HG02678 (cell line): ENCODE results near the gene TRIM59.
A peak's percentile ranks its signal among the peaks of the same experiment; 100 is the strongest.

ENCODE experiments used
- ATAC-seq: cut with Tn5 transposase; IDR thresholded peaks from one replicate; pipeline ENCODE4 v1.9.1; 2021; ENCODE audit warnings: mild to moderate bottlenecking, moderate library complexity; ENCODE audit not compliant: unreplicated experiment

TRIM59 gene, protein sequence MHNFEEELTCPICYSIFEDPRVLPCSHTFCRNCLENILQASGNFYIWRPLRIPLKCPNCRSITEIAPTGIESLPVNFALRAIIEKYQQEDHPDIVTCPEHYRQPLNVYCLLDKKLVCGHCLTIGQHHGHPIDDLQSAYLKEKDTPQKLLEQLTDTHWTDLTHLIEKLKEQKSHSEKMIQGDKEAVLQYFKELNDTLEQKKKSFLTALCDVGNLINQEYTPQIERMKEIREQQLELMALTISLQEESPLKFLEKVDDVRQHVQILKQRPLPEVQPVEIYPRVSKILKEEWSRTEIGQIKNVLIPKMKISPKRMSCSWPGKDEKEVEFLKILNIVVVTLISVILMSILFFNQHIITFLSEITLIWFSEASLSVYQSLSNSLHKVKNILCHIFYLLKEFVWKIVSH

DNA sequence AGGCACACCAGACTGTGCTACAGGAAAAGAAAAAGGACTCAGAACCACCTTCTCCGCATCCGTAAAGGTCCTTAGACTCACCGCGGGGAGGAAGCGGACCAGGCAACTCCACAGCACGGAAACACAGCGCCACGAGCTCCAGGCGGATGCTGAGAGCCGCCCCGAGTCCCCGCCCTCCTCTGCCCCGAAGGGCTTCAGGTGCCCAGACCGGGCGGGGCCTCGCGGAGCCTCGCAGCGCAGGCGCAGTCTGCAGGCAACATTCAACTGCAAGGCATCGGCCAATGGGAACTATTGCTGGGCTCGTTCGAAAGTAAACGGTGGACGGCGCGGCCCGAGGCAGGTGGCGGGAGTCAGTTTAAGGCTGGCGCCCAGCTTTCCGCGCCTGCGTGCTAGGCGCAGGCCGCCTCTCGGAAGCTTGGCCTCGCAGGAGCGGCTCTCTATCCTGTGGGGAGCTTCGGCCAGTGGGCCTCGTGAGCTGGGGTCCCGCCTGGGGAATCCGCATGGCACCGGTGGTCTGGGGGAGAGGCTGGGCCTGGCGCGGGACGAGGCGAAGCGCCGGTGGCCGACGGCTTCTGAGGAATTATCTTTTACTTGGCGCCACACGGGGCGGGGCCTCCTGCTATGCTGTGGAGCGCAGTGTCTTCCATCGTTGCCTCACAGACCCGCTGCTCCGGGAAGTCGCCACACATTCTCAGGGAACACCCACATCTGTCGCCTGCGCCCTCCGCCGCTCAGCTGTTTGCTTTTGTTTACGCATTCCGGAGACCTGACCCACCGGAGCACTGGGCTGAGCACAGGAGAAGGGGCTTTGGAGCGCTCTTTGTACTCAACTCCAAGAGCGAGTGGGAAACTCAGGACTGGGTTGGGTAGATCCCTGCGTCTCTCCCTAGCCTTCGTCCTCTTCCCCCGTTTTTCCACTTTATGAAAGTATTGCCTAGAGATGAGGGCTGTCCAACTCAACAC lies at the start of gene TRIM59:
Gene TRIM59, minus strand, starts transcription at position 151 of the 963 bp plus-strand sequence. CDS start 10,603 bp downstream, outside the sequence.
- peak; percentile 96 for ATAC-seq

DNA sequence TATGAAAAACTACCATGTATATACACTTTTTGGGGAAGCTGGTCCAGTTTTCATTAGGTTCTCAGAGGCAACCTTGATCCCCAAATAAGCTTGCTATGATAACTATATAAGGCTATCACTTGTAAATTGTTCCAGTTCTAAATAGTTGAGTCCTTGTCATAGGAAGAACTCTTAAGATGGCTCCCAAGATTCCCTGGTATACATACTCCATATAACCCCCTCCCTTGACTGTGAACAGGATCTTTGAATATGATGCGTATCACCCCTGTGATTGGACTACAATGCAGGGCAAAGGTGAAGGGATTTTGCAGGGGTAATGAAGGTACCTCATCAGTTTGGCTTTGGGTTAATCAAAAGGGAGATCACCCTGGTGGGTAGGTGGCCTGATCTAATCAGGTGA lies 48.6 kb upstream of the TRIM59 start:
- no peak for ATAC-seq

DNA sequence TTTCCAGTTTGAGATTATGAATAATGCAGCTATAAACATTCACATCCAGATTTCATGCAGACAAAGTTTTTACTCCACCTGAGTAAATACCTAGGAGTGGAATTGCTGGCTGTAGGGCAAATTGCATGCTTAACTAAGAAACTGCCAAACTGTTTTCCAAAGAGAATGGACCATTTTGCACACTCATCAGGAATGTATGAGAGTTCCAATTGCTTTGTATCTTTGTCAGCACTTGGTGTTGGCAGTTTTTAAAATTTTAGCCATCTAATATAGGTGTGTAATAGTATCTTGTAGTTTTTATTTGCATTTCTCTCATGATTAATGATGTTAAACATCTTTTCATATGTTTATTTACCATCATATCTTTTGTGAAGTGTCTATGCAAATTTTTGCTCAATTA lies 40.6 kb upstream of the TRIM59 start:
- ATAC-seq: no peak

DNA sequence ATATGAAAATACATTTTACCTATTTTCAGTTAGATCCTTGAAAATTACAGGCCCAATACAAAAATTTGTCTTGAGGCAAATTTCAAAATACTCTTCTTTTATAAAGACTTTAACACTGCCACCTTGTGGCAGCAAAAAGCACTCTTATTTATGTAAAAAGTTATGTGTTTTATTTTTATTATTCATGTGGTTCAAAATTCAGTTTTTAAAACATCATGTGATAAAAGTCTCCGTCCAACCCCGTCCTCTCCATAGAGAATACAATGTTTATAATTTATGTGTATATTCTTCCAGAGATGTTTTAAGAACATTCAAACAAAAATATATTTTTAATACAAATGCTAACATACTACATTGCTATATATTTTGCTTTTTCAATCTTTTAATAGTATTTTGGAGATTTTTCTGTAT lies 36.9 kb upstream of the TRIM59 start:
- no peak for ATAC-seq

DNA sequence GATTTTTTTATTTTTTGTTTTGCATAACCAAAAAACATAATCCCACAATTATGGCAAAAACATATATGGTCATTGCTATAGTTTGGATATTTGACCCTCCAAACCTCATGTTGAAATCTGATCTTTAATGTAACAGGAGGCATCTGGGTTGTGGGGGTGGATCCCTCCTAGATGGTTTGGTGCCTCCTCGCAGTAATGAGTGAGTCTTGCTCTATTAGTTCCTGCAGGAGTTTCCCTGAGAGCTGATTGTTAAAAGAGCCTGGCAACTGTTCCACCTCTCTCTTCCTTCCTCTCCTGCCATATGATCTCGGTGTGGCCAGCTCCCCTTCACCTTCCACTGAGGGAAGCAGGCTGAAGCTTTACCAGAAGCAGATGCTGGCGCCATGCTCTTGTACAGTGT lies 33.2 kb upstream of the TRIM59 start:
- ATAC-seq: no peak

DNA sequence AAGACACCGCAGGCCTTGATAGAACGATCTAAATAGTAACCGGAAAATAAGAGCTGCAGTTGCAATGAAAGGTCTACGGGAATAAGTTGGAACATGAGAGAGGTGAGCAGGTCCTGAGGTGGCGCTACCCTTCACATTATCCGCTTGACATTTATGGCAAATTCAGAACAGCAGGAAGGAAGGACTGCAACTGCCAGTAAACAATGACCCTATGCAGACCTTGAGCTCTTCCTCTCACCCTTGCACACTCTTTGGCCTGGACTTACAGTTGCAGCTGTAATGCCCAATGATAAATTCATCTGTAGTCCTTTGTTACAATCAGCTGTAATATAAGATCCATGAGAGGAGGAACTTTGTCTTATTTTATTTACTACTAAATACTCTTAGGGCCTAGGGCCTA lies 32.3 kb upstream of the TRIM59 start:
- ATAC-seq: no peak

DNA sequence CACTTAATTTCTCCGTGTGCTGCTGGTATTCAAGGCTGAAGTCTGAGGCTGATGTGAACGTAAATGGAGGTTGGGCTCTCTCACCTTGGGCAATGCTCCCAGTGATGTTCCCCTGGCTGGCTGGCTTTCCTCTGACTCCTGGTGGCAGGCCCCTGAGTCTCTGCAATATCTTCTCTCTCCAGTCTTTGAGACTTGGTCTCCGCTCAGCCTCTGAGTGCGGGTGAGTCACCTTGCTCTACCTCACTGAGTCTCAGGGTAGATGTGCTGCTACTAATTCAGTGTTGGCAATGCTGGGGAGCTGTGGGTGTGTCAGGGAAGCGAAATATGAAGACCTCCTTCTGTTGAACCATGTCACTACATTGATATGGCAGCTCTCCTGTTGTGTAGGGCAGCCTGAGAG lies 31.3 kb upstream of the TRIM59 start:
- ATAC-seq: no peak

DNA sequence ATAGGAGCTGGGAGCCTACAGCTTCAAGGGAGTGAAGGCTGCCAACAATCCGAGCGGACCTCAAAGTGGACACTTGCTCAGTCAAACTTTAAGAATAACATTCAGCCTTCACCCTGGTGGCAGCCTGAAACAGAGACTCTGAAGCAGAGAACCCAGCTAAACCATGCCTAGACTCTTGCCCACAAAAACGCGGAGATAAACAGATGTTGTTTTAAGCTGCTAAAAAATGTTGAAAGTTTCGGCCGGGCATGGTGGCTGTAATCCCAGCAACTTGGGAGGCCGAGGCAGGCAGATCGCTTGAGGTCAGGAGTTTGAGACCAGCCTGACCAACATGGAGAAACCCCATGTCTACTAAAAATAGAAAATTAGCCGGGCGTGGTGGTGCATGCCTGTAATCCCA lies 29.8 kb upstream of the TRIM59 start:
- ATAC-seq: no peak

DNA sequence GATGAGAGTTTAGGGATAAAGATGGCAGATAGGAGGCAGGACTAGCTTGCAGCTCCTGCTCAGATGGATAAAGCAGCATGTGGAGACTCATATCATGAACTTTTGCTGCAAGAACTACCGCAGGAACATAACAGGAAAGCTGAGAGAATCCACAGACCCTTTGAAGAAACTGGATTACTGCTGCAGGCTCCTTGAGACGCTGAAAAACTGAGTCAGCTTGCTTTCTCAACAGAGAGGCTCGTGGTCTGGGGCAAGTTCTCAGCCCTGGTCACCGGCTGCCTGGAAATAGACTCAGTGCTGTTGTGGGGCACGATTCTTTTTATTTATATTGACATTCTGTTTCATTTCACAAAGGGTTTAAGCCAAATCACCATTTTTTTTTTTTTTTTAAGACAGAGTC lies 28.8 kb upstream of the TRIM59 start:
- no peak for ATAC-seq

DNA sequence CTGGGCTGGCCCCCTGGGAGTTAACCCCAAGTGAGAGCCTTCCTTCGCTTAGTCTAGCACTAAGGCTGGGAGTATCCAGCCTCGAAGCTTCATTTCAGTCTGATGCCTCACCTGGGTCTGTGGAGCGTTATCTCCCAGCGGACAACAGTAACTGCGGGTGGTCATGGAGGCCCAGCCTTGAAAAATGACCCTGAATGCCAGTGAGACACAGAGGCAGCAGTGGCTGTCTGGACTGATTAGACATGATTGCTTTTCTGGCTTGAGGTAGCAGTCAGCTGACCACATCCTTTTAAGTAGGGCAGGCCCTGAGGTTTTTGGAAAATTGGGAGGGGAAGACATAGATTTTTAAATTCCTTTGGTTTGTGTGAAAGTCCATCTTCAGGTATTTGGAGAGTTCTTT lies 28.2 kb upstream of the TRIM59 start:
- ATAC-seq: no peak

DNA sequence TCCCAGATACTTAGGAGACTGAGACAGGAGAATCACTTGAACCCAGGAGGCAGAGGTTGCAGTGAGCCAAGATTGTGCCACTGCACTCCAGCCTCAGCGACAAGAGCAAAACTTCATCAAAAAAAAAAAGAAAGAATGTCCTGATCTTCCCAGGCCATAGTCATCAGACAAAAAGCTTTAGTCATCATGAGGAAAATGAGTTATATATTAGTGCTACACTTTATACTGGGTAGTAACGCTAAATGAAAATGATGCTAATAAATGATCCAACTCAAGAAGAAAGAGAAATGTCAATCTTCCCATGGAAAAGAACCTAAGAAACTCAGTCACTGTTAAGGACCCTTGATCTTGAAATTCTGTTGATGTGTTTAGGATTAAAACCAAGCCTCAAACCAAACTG lies 26.3 kb upstream of the TRIM59 start:
- ATAC-seq: no peak

DNA sequence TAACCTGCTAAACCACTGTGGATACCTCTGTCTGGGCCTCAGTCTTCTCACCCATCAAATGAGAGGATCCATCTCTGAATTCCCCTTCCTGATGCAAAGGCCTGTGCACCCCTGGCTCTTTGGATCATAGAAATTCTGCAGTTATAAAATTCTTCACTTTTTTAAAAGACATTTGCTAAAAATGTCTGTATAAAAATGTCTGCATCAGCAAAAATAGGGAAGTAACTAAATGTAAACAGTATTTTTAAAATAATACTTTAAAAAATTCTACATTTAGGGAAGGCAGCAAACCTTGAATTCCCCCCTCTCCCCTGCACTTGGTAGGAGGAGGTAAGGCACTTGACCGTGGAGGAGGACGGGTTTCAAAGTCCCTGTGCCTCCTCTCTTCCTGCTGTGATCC lies 25.6 kb upstream of the TRIM59 start:
- ATAC-seq: no peak

DNA sequence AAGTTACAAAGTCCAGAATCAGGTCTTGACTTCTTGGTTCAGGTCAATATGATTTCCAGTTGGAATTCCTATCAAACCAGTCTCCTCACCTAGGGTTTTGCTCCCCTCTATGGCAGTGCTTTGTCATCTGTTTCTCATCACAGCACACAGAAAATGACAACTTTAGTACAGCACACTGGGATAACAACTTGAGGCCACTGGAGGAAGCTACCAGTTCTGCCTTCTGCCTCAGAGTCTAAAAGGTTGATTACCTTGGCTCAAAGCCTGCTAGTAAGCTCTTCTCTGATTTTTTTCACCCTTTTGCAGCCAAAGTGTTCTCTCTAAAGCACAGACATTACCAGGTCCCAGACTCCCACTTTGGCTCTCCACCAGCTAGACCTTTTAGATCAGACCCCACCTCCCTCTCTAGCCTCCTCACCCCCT lies 24.8 kb upstream of the TRIM59 start:
- no peak for ATAC-seq

DNA sequence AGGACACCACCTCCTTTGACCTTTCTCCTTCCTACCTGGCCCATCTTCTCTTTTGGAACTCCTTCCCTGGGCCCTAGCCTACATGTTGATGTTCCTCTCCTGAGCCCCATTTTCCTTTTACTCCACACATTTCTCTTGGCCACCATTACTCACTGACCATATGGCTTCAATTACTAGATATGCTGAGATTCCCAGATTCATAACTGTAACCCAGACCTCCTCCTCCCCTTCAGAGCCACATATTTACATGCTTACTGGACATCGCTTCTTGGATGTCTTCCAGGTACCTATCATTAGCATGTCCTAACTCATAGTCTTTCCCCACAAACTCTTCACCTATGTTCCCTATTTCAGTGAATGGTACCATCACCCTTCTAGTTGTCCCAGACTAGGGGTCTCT lies 24.4 kb upstream of the TRIM59 start:
- no peak for ATAC-seq

DNA sequence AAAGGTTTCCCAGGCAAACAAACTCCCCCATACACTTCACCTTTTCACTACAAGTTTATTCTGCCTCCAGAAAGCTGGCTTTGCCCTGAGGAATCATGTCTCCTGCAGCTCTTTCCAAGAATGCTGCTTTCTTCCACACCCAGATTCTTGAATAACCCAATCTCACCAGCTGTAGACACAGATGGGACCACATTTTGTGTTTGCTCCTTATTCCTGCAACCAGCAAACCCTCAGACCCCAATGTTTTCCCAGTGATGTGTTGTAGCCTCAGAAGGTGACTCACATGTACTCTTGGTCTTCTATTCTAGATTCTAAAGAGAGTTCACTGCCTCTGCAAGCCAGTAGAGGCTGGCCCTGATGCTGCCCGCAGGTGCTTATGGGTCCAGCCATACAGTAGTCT lies 23.6 kb upstream of the TRIM59 start:
- no peak for ATAC-seq

DNA sequence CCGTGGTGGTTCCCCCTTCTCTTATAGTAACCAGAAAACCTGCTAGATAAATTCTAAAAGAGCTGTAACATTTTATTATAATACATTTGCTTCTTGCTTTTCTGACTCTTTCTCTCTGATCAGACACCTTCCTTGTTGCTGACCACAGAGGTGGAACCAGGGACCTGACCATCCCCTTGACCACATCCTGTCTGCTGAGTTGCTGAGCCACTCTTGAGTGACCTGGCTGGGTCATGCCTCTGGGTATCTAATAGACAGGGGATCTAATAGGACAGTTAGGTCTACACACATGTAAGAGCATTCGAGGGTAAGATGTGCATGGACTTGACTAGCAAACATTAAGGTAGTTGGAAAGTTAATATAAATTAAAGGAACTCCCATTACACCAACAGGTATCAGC lies 22.8 kb upstream of the TRIM59 start:
- no peak for ATAC-seq

DNA sequence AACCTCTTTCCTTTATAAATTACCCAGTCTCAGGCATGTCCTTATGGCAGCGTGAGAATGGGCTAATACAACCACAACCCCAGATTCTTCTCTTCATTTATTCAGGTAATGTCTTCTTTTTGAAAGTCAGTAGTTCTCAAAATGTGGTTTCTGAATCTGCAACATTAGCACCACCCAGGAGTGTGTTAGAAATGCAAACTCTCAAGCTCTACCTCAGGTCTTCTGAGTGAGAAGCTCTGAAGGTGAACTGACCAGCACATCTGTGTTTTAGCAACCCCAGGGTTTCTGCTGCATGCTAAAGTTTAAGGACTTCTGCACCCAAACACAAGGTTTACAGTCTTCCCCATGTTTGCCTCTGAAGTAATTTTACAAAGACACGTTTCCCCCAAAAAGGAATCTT lies 22.3 kb upstream of the TRIM59 start:
- no peak for ATAC-seq

DNA sequence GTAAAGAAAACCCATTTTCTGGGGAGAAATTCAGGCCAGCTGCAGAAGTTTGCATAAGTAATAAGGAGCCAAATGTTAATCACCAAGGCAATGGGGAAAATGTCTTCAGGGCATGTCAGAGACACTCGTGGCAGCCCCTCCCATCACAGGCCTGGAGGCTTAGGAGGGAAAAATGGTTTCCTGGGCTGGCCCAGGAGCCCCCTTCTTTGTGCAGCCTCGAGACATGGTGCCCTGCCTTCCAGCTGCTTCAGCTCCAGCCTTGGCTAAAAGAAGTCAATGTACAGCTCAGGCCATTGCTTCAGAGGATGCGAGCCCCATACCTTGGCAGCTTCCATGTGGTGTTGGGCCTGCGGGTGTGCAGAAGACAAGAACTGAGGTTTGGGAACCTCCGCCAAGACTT lies 20.6 kb upstream of the TRIM59 start:
- ATAC-seq: no peak

DNA sequence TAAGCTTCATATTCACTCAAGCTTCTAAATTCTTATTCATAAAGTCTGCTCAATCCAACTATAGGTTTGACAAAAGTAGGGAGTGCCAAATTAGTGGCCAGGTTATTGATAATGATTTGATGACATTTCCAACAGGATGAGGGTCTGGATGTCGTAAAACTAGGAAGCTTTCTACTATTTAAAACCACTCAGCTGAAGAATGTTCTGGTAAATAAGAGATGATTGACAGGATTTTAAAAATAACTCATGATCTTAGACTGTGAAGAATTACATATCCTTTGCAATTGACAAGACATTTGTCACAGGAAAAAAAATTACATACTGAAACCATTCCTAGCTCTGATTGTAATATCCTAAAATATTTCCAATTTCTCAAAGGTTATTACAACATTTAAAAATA lies 15.4 kb upstream of the TRIM59 start:
- no peak for ATAC-seq

DNA sequence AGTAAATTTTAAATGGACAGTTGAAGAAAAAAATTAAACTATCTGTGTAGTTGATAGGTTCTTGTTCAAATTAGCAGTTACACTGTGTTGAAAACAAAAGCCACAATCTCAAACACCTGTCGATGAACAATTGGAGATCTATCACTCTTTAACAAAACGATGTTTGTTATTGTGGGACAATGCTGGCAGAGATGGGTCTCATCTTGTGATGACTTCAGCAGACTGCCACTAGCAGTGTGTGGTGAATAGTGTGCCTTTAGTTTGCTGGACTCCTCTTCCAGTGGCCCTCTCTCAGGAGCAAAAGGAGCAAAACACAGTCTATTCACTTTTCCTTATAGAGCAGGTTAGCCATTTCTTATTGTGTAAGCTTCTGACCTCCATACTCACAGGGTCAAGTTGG lies 14.7 kb upstream of the TRIM59 start:
- no peak for ATAC-seq

DNA sequence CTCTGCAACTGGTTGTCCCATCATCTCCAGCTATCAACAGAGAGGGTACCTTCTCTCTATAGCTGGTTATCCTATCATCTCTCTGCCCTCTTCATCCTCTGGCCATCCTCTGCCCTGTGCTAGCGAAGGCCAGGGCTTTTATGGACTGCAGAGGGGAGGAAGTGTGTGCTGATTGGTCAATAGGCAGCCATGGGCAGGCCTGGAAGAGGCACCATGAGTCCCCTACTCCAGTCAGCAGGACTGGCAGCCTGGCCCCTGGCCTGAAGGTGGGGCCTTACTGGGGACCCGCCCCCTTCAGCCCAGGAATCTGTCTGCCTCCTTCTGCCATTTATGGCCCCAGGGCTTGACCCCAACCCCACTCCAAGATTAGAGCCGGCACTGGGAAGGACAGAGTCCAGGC lies 10.4 kb upstream of the TRIM59 start:
- ATAC-seq: no peak

DNA sequence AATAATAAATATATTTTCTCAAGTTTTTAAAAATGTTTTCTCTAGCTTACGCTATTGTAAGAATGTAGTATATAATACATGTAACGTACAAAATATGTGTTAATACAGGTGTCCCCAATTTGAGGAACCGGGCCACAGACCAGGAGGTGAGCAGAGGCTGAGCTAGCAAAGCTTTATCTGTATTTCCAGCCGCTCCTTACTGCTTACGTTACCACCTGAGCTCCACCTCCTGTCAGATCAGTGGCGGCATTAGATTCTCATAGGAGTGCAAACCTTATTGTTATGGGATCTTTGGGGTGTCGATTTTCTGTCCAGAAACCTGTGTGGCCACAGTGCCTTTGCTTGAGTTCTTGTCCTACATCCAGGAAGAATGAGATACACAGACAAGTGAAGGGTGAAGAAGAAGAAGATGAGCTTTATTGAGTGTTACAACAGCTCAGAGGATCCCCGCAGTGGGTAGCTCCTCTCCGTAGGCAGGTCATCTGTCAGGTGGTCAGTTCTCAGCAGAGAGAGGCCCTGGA lies 9.9 kb upstream of the TRIM59 start:
- ATAC-seq: no peak
